ENCODE data around the gene CDK5RAP2. TPM values are rescaled to one million over a fixed set of nuclear protein-coding genes. Genes with fewer than 3 reads are reported as not detected.

The CDK5RAP2 gene
- total and polyA plus RNA-seq, 9 of the 15 experiments (the other 6 are each of a cell fraction or from before 2014, with no cell fraction given): 19.9 to 68.8 (median 42.2) TPM

GRCh38 chr9:120580051-120580896 is at the start of gene CDK5RAP2 (continued):
- TF ChIP-seq DEAF1 (CRISPR knock-in tag; IDR thresholded peaks at IDR 0.05): peak; percentile 45; the same call in 1 of the 2 replicates
- no peak for TF ChIP-seq ZNF668 (CRISPR knock-in tag; IDR thresholded peaks at IDR 0.05)
- no peak for TF ChIP-seq CREBBP (IDR thresholded peaks at IDR 0.05; ENCODE audit: low read depth, low read length)
- TF ChIP-seq ZNF224 (CRISPR knock-in tag; IDR thresholded peaks at IDR 0.05): no peak
- no peak for TF ChIP-seq BMI1 (IDR thresholded peaks at IDR 0.05; ENCODE audit: low read length)
- TF ChIP-seq STAG1 (CRISPR knock-in tag; IDR thresholded peaks at IDR 0.05; ENCODE audit: borderline replicate concordance): no peak
- no peak for TF ChIP-seq NFATC3 (IDR thresholded peaks at IDR 0.05)
- peak; percentile 70 for TF ChIP-seq TBP (optimal IDR thresholded peaks at IDR 0.05; ENCODE audit: low read depth, low read length)
- no peak for TF ChIP-seq ZC3H8 (IDR thresholded peaks at IDR 0.05)
- TF ChIP-seq ETV1 (tag; conservative IDR thresholded peaks at IDR 0.05; ENCODE audit: low read depth): peak; percentile 21; the same call in 1 of the 2 replicates
- no peak for TF ChIP-seq PPARD (CRISPR knock-in tag; IDR thresholded peaks at IDR 0.05)
- TF ChIP-seq POLR2H (tag; IDR thresholded peaks at IDR 0.05; ENCODE audit: low read depth): peak; percentile 84
- TF ChIP-seq SETDB1 (IDR thresholded peaks at IDR 0.05; ENCODE audit: low read length): no peak
- TF ChIP-seq POLR3G (IDR thresholded peaks at IDR 0.05; ENCODE audit: extremely low read depth, insufficient read length, insufficient replicate concordance): no peak
- TF ChIP-seq MBD1 (CRISPR knock-in tag; IDR thresholded peaks at IDR 0.05): no peak
- TF ChIP-seq SUPT5H (IDR thresholded peaks at IDR 0.05): peak; percentile 74; the same call in 1 of the 2 replicates
- no peak for TF ChIP-seq PRPF4 (IDR thresholded peaks at IDR 0.05; ENCODE audit: insufficient read depth, low read depth, low read length, poor library complexity, severe bottlenecking)
- TF ChIP-seq ZFP1 (CRISPR knock-in tag; IDR thresholded peaks at IDR 0.05): 0 out of 2 replicates have a peak, but pooled peaks have one; percentile 15
- no peak for TF ChIP-seq TCF15 (CRISPR knock-in tag; IDR thresholded peaks at IDR 0.05)
- TF ChIP-seq ZNF384 (IDR thresholded peaks at IDR 0.05; ENCODE audit: low read depth, low read length): peak; percentile 81
- TF ChIP-seq ZBTB34 (CRISPR knock-in tag; IDR thresholded peaks at IDR 0.05): no peak
- no peak for TF ChIP-seq ZNF408 (CRISPR knock-in tag; IDR thresholded peaks at IDR 0.05; ENCODE audit: low read depth)
- peak; percentile 57; the same call in 1 of the 2 replicates for TF ChIP-seq FOXP1 (CRISPR knock-in tag; IDR thresholded peaks at IDR 0.05)
- TF ChIP-seq ATF1 (CRISPR knock-in tag; IDR thresholded peaks at IDR 0.05): peak; percentile 81
- peak; percentile 97 for TF ChIP-seq ATF1 (tag; IDR thresholded peaks at IDR 0.05)
- no peak for TF ChIP-seq MEIS2 (IDR thresholded peaks at IDR 0.05; ENCODE audit: partially characterized antibody)

Data from K562 (cell line).